VCaP (cell line): ENCODE measurements around the gene RNU1-2.
A peak's percentile ranks its signal among the peaks of the same experiment; 100 is the strongest.
"Not testable (repeated sequence)": the region's sequence is repeated elsewhere in the genome, so short reads cannot be mapped to it uniquely, and the experiment has no call there.

Source experiments
- H3K27ac ChIP-seq: fragments of 450-650 bp; 2 replicates; pipeline ENCODE4 v1.5.1; 2017
- CTCF ChIP-seq: fragments of 450-650 bp; conservative IDR thresholded peaks from 2 replicates; pipeline ENCODE4 v1.5.1; 2017; ENCODE audit warnings: mild to moderate bottlenecking, moderate library complexity

The RNU1-2 gene

GRCh38 chr1:16906873-16907272, 11.1 kb downstream of the RNU1-2 start:
- TF ChIP-seq CTCF: no peak
- H3K27ac ChIP-seq: peak overlapping the region; percentile 100

- TF ChIP-seq CTCF: no peak
- H3K27ac ChIP-seq: no peak overlapping the region
These were observed 12.3 kb downstream of the RNU1-2 start for GRCh38 chr1:16907870-16908758.

GRCh38 chr1:16911851-16912721, 16.3 kb downstream of the RNU1-2 start:
- not testable (repeated sequence) for H3K27ac ChIP-seq

- not testable (repeated sequence) for H3K27ac ChIP-seq
These were observed 17.0 kb downstream of the RNU1-2 start for GRCh38 chr1:16912742-16913141.

GRCh38 chr1:16913181-16913832, 17.5 kb downstream of the RNU1-2 start:
- no peak for TF ChIP-seq CTCF
- H3K27ac ChIP-seq: peak overlapping the region; percentile 86

- H3K27ac ChIP-seq: peak overlapping the region; percentile 86
- peak; percentile 29; the same call in 1 of the 2 replicates for TF ChIP-seq CTCF
These were observed 18.3 kb downstream of the RNU1-2 start for GRCh38 chr1:16913833-16914662.

GRCh38 chr1:16914928-16915626, 19.3 kb downstream of the RNU1-2 start:
- H3K27ac ChIP-seq: peak overlapping the region; percentile 86; the same call in 1 of the 2 replicates

- no peak for TF ChIP-seq CTCF
- no peak overlapping the region for H3K27ac ChIP-seq
These were observed 19.8 kb downstream of the RNU1-2 start for GRCh38 chr1:16915627-16915973.

GRCh38 chr1:16916036-16916880, 20.5 kb downstream of the RNU1-2 start:
- not testable (repeated sequence) for H3K27ac ChIP-seq
